Measurements from ENCODE around the gene ANK2. TPM values are rescaled to one million over a fixed set of nuclear protein-coding genes. Genes with fewer than 3 reads are reported as not detected.

The ANK2 gene
- polyA plus RNA-seq, 1 donor (not counting 4 experiments of a cell fraction or from before 2014, with no cell fraction given): 0.22 TPM

GRCh38 chr4:113355550-113356371 is 306.3 kb downstream of the ANK2 start:
- peaks cover 30% of the 10 kb centered on the region for H3K9me3 ChIP-seq (ENCODE audit: control insufficient read depth, low read depth, low read length)
- H3K9ac ChIP-seq (ENCODE audit: control insufficient read depth, extremely low read depth, insufficient read depth, low read length): no peak overlapping the region
- H3K4me3 ChIP-seq (ENCODE audit: control insufficient read depth in 2 of 3, extremely low read depth in 1 of 3, insufficient read depth in 2 of 3, low read depth in 1 of 3, low read length in 3 of 3): no peak overlapping the region

GRCh38 chr4:113356453-113356852 is 307.0 kb downstream of the ANK2 start:
- FAIRE-seq (no peak), DNase-seq (ENCODE audit: low read depth, low spot score) (no peak)
- Histone ChIP-seq H3K27me3 (ENCODE audit: control insufficient read depth, extremely low read depth, insufficient read depth, low read length) (peaks cover 25% of the 10 kb centered on the region), H4K20me1 (ENCODE audit: control insufficient read depth, extremely low read depth, insufficient read depth, low read length) (no peaks in the 10 kb centered on the region), H3K9ac (ENCODE audit: control insufficient read depth, extremely low read depth, insufficient read depth, low read length) (no peak overlapping the region), H2AFZ (ENCODE audit: control insufficient read depth, low read length) (no peak overlapping the region), H3K4me3 (ENCODE audit: control insufficient read depth in 2 of 3, extremely low read depth in 1 of 3, insufficient read depth in 2 of 3, low read depth in 1 of 3, low read length in 3 of 3) (no peak overlapping the region), H3K4me2 (ENCODE audit: control insufficient read depth, extremely low read depth, insufficient read depth, low read depth, low read length) (no peak overlapping the region), H3K4me1 (ENCODE audit: control insufficient read depth, extremely low read depth, insufficient read depth, low read length) (peaks cover 13% of the 10 kb centered on the region), H3K36me3 (ENCODE audit: control insufficient read depth in 2 of 2, extremely low read depth in 1 of 2, insufficient read depth in 2 of 2, low read length in 2 of 2) (no peaks in the 10 kb centered on the region), H3K9me3 (ENCODE audit: control insufficient read depth, low read depth, low read length) (peaks cover 30% of the 10 kb centered on the region), H3K79me2 (ENCODE audit: control insufficient read depth, insufficient read depth, low read length) (no peaks in the 10 kb centered on the region), H3K27ac (ENCODE audit: control insufficient read depth, insufficient read depth, low read length) (no peak overlapping the region), H3K9me1 (ENCODE audit: control insufficient read depth, extremely low read depth, insufficient read depth, low read length) (no peaks in the 10 kb centered on the region)
- dilution Hi-C loops (cut with MboI; ENCODE audit: extremely low pct_ligation_motif_present, low sequenced_read_pairs): no loop called here
- TF ChIP-seq EZH2 (IDR thresholded peaks at IDR 0.05; ENCODE audit: low read length) (no peak), CTCF (optimal IDR thresholded peaks at IDR 0.05 in 1 of 3, IDR thresholded peaks at IDR 0.05 in 1 of 3, conservative IDR thresholded peaks at IDR 0.05 in 1 of 3; ENCODE audit: extremely low read depth in 1 of 3, insufficient read depth in 2 of 3, low read length in 3 of 3) (no peak)

More at GRCh38 chr4:113355550-113356371, 306.3 kb downstream of the ANK2 start:
- H3K27me3 ChIP-seq (ENCODE audit: control insufficient read depth, extremely low read depth, insufficient read depth, low read length): peaks cover 25% of the 10 kb centered on the region
- peak overlapping the region; percentile 55 for H3K27ac ChIP-seq (ENCODE audit: control insufficient read depth, insufficient read depth, low read length)
- H3K4me1 ChIP-seq (ENCODE audit: control insufficient read depth, extremely low read depth, insufficient read depth, low read length): peaks cover 13% of the 10 kb centered on the region
- FAIRE-seq (peak; percentile 99), DNase-seq (ENCODE audit: low read depth, low spot score) (peak; percentile 72)
- no peaks in the 10 kb centered on the region for H3K79me2 ChIP-seq (ENCODE audit: control insufficient read depth, insufficient read depth, low read length)
- no peaks in the 10 kb centered on the region for H3K9me1 ChIP-seq (ENCODE audit: control insufficient read depth, extremely low read depth, insufficient read depth, low read length)
- no peaks in the 10 kb centered on the region for H4K20me1 ChIP-seq (ENCODE audit: control insufficient read depth, extremely low read depth, insufficient read depth, low read length)
- H2AFZ ChIP-seq (ENCODE audit: control insufficient read depth, low read length): no peak overlapping the region
- H3K4me2 ChIP-seq (ENCODE audit: control insufficient read depth, extremely low read depth, insufficient read depth, low read depth, low read length): peak overlapping the region; percentile 43
- no peaks in the 10 kb centered on the region for H3K36me3 ChIP-seq (ENCODE audit: control insufficient read depth in 2 of 2, extremely low read depth in 1 of 2, insufficient read depth in 2 of 2, low read length in 2 of 2)
- no peak for TF ChIP-seq EZH2 (IDR thresholded peaks at IDR 0.05; ENCODE audit: low read length)
- TF ChIP-seq CTCF (optimal IDR thresholded peaks at IDR 0.05 in 1 of 3, IDR thresholded peaks at IDR 0.05 in 1 of 3, conservative IDR thresholded peaks at IDR 0.05 in 1 of 3; ENCODE audit: extremely low read depth in 1 of 3, insufficient read depth in 2 of 3, low read length in 3 of 3): peak in 1 of 3 experiments; percentile 57
- dilution Hi-C loops (cut with MboI; ENCODE audit: extremely low pct_ligation_motif_present, low sequenced_read_pairs): no loop called here
